ENCODE measurements around the gene ELK1.

The ELK1 gene

DNA sequence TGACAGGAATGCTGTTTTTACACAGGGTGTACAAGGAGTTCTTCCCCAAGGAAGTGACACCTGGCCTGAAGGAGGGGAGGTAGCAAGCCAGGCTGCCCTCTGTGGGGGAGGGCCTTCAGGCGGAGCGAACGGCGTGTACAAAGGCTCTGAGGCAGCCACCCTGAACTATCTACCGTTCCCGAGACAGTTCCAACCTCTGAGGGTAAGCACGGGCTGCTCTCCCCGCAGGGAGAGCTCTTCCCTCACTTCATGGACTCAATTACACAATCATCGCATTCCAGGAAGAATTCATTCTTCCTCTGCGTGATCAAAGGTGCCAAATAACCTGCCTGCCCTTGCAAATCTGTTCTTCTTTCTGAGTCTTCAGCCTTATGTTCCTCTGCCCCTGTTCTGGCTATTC, 4.8 kb downstream of the ELK1 start:
- no peak for DNase-seq (ENCODE audit: extremely low read depth, low read depth)
- H3K4me3 ChIP-seq (replicated peaks; ENCODE audit: low read depth, low read length) = no peak overlapping the region
- TF ChIP-seq CTCF (IDR thresholded peaks at IDR 0.05; ENCODE audit: low read depth, low read length, missing control alignments) = no peak

GRCh38 chrX:47644557-47645091, 5.7 kb downstream of the ELK1 start:
- no peak for DNase-seq (ENCODE audit: extremely low read depth, low read depth)
- peak; percentile 35 for TF ChIP-seq CTCF (IDR thresholded peaks at IDR 0.05; ENCODE audit: low read depth, low read length, missing control alignments)
- H3K4me3 ChIP-seq (replicated peaks; ENCODE audit: low read depth, low read length) = no peak overlapping the region

GRCh38 chrX:47643926-47644325, 6.4 kb downstream of the ELK1 start:
- no peak overlapping the region for H3K4me3 ChIP-seq (replicated peaks; ENCODE audit: low read depth, low read length)
- TF ChIP-seq CTCF (IDR thresholded peaks at IDR 0.05; ENCODE audit: low read depth, low read length, missing control alignments) = no peak
- DNase-seq (ENCODE audit: extremely low read depth, low read depth) = no peak

DNA sequence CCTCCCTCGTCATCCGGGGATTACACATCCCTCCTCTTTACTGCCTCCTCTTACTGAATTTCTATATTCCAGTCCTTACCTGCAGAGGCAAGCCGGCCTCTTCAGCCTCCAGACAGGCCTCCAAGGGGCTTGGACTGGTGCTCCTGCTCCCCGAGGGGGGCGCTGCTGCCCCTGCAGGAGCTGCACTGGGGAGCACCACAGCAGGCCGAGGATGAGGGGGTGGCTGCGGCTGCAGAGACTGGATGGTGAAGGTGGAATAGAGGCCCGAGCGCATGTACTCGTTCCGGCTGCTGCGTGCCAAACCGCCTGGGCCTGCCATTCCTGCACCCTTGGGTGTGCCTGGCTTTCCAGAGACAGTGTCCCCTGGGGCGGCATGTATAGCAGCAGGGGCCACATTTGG, 11.5 kb downstream of the ELK1 start:
- H3K4me3 ChIP-seq (replicated peaks; ENCODE audit: low read depth, low read length) = no peak overlapping the region
- no peak for TF ChIP-seq CTCF (IDR thresholded peaks at IDR 0.05; ENCODE audit: low read depth, low read length, missing control alignments)
- no peak for DNase-seq (ENCODE audit: extremely low read depth, low read depth)

DNA sequence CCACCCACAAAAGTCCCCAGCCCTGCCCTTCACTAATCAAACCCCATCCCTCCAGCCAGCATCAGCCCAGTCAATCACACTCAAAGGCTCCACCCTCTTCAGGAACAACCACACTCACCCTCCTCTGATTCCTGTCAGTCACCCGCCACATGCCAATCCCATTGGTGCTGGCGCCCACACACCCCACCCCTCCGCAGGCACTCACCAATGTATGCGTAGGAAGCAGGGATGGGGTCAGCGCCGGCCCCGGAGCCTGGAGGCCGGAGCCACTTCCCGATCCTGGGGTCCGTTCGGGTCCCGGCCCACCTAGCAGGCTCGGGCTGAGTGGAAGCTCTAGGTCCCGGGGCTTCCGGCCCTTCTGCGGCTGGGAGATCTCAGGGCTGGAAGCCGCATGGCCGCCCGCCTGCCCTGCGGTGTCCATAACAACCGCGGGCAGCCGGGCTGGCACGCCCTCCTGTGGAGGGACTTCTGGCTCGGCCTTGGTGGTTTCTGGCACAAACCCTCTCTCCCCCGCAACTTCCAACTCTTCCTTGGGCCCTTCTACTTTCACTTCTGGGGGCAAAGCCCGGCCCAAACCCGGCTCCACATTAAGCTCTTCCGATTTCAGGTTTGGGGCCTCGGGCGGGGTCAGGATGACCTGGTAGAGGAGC, 12.7 kb downstream of the ELK1 start:
- H3K4me3 ChIP-seq (replicated peaks; ENCODE audit: low read depth, low read length) = no peak overlapping the region
- no peak for DNase-seq (ENCODE audit: extremely low read depth, low read depth)

DNA sequence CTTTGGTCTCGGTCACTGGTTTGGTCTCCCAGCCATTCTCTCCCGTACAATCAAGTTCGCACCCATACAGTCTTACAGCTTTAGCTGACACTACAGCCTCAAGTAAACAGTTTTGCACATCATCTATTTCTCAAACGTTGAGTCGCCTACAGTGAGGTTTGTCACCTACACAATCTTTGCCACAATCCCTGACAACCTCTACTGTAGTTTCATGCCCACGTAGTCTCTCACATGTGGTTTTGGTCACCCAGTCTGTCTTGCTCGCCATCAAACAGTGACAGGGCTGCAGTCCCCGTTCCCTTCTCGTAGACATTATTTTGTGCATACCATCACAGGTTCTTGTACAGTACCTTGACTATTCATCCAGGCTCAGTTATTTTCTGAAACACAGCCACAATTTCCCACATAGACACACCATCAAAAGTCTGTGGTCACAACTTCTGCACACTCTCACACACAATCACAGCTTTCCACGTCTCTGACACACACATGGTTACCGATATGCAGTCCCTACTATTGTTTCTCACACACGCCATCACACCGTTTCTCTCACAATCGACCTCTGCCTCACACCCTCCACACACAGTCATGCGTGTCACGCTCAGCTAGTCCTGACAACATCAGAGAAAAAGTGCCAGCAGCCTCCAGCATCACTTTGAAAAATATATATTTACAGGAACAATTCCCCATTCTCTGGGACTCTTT, 15.3 kb downstream of the ELK1 start:
- DNase-seq (ENCODE audit: extremely low read depth, low read depth) = no peak
- no peak for TF ChIP-seq CTCF (IDR thresholded peaks at IDR 0.05; ENCODE audit: low read depth, low read length, missing control alignments)
- no peak overlapping the region for H3K4me3 ChIP-seq (replicated peaks; ENCODE audit: low read depth, low read length)

More for the DNA sequence above, 12.7 kb downstream of the ELK1 start:
- TF ChIP-seq CTCF (IDR thresholded peaks at IDR 0.05; ENCODE audit: low read depth, low read length, missing control alignments) = no peak

Measured in HFF-Myc (cell line).